Central memory CD4-positive, alpha-beta T cell (primary cell): ENCODE results near the gene ZC3HAV1L.
A peak's percentile ranks its signal among the peaks of the same experiment; 100 is the strongest.
"Not testable (repeated sequence)": the region's sequence is repeated elsewhere in the genome, so short reads cannot be mapped to it uniquely, and the experiment has no call there.

Source experiments
- DNase-seq: peaks from one replicate; pipeline ENCODE4 v3.0.0; 2022

The ZC3HAV1L gene

DNA sequence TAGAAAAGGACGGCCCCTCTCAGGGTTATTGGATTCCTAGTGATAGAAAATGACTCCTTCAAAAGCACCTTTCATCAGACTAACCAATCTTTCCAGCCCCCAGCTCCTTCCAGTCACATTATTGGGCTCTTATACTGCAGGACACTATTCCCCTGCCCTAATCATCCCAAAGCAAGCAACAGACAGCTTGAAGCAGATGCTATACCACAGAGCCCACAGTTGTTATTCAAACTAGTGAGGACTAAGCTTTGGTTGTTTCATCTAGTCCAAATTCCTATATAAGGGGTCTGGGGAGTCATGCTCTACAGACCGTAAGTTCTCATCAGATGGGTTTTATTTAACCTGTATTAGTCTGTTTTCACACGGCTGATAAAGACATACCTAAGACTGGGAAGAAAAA, 24.5 kb downstream of the ZC3HAV1L start:
- DNase-seq, result no peak

DNA sequence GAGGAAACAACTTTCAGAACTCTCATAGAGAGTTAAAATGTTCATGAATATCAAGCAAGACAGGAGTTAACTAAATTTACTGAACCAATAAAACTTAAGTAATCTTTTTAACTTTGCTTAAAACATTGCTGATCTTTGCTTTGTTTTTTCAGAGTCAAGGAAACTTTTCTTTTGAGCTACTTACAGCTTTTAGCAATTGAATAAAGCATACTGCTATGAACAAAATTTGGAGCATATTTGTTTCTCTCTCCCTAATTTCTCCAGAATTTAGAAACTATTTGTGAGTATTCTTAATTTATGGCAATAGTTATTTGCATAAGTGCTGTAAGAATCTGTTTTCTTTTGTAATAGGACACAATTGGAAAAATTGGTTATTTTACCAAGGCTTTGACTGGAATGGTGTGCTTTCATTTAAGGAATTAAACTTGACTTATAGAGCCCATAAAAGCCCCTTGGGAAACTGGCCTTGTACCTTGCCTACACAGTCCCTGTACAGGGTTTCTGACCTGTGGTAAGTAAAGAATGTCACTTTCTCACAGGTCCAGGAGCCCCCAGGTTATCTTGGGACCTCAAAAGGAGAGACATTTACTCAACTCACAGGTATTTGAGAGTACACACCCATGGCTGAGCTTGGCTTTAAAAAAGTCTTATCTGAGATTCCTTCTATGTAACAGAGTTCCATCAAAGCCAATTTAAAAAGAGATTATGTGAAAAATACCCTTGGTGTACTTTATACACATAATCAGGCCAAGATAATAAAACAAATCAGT, 31.3 kb downstream of the ZC3HAV1L start:
- DNase-seq, result no peak

DNA sequence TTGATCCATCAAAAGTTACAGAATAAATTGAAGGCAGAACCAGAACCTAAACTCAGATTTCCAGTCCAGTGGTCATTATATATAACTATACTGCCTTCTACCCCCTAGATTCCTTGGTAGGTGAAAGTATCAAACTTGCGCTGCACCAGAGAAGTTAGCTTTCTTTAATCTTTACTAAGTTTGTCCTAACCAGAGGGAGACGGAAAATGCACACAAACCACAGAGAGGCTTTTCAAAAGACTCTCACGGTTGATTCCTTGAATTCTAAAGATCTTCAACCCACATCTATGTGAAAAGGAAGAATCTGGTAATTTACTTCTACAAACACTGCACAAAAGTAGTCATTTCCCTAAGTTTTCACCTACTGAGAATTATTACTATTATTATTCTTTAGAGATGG, 36.4 kb downstream of the ZC3HAV1L start:
- no peak for DNase-seq

DNA sequence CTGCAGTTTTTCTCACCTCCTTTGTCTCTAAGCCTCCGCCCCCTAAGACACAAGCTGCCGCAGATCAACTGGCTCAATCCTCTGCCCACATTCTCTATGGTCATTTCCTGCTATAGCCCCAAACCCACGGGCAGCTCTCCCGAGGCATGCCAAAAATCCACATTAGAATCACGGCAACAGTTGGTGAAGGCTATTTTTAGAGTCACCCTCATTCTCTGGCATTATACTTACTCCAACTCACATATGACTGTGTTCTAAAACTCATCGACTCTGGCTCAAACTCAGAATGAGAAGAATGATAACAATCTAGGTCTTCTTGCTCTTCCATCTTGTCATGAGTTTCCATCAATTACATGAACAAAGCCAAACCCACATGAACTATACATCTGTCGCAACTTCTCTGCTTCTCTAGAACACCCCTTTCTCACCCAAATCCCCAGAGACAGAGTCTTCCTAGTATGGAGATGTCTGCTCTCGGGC, 43.8 kb downstream of the ZC3HAV1L start:
- no peak for DNase-seq

DNA sequence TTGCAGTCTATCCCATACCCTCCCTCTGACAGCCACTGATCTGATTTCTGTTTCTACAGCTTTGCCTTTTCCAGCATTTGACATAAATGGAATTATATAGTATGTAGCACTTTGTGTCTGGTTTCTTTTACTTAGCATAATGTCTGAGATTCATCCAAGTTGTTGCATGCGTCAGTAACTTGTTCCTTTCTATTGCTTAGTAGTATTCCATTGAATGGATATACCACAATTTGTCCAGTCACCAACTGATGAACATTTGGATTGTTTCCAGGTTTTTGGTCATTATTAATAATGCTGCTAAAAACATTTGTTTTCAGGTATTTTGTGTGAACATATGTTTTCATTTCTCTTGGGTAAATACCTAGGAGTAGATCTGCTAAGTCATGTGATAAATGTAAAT, 48.2 kb downstream of the ZC3HAV1L start:
- DNase-seq, result no peak

DNA sequence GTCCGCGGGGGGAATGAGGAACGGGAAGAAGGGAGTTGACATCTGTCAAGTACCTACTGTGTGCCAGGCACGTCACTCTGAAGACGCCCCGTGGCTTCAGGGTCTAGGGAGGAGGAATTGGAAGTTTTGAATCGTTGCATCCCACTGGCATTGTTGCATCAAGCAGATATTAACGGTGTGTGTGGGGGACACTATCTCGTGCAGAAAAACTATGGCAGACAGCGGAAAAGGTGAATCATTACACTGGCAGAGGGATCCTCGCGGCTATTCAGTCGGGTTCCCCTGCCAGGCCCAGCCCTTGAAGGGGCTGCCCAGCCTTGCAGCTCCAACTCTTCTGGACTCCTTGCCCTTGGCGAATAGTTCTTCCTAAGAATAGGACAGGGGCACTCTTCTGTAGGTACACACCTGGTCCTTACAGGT, 53.6 kb downstream of the ZC3HAV1L start:
- no peak for DNase-seq

DNA sequence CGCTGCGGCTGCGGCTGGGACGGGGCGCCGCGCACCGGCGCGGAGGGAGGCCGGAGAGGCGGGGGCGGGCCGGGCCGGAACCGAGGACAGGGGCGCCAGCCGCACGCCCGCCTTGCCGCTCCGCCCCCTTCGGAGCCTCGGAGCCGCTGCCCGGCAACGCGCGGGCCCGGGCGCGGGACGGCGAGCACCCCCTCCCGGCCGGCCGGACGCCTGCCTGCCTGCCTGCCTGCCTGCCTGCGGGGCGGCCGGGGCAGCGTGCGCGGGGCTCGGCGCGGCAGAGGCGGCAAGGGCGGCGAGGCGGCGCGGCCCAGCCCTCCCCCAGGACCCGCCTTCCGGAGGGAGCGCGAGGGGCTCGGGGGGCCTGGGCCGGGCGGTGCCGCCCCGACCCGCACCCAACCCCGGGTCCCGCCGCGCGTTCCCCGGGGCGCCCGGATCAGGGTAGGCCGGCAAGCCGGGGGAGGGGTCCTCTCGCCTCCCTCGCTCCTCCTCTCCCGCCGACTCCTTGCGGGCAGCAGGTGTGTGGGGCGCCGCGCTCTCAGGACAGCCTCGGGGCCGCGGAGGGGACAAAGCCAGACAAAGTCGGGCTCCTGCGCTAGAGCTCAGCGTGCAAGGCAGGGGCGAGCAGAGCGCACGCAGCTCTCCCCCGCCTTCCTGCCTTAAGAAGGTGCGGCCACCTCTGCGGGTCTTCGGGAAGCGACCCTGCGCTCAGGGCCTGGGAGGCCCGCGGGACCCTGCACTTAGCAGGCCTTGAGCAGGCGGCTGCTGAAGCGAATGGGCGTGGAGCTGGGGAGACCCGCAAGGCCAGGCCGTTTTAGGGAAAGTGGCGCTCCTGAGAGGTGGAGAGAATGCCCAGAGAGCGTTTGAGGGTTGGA, 54.3 kb downstream of the ZC3HAV1L start, which contains the start of gene KIAA1549:
Gene KIAA1549 (minus strand): TSS at position 58 of the 872 bp plus-strand sequence. CDS start 120 bp downstream, outside the sequence.
- DNase-seq, result peak; percentile 19

DNA sequence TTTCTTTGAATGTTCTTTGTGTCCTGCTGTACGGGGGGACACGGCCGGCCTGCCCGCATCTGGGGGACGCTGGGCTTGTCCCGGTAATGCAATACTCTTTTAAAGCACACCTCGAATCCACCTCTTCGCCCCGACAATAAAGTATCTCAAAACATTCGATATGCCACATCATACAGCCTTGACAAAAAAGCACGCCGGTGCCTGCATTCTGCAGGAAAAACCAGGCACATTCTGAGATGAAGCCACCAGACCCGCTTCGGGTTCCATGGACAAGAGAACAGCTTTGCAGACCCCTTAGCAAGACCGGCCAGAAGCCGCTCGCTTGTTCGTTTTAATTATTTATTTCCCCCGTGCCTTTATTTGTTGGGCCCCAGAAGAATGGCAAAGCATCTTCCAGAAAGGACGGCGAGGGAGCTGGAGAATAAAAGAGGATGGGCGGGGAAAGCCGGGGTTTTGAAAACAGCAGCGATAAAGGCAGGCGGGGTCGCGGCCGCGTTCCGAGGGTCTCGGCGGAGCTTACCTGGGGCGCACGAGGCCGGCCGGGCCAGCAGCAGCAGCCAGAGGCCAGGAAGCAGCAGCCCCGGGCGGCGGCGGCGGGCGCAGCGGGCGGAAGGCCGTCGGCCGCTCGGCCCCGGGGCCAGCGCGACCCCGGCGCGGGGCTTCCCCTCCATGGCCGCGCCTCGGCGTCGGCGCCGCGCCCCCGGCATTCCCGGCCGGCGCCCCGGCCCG, 55.1 kb downstream of the ZC3HAV1L start:
- no peak for DNase-seq

DNA sequence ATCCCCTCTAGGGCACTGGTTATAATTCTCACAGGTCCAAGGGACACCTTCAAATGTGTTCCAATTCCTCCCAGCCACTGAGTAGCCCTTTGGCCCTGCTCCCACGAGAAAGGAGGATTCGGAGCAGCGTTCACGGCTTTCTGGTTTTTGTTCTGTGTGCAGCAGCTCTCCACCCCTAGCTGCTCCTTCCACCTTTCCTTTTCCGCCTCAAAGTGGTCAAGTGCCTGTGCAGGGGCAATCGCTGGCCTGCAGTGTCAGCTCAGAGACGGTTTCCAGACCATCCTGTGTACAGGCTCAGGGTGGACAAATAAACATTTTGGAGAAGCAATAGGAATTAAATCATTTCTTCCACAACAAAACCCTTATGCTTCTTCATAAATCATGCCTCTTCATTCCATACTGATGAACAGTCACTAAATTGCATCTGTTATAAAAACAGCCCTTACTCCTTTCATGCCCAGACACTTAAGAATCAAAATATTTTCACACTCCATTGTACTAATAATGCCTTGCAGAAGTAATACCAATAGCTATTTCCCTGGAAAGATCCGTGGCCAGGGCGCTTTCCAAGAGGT, 55.8 kb downstream of the ZC3HAV1L start:
- DNase-seq, result no peak

DNA sequence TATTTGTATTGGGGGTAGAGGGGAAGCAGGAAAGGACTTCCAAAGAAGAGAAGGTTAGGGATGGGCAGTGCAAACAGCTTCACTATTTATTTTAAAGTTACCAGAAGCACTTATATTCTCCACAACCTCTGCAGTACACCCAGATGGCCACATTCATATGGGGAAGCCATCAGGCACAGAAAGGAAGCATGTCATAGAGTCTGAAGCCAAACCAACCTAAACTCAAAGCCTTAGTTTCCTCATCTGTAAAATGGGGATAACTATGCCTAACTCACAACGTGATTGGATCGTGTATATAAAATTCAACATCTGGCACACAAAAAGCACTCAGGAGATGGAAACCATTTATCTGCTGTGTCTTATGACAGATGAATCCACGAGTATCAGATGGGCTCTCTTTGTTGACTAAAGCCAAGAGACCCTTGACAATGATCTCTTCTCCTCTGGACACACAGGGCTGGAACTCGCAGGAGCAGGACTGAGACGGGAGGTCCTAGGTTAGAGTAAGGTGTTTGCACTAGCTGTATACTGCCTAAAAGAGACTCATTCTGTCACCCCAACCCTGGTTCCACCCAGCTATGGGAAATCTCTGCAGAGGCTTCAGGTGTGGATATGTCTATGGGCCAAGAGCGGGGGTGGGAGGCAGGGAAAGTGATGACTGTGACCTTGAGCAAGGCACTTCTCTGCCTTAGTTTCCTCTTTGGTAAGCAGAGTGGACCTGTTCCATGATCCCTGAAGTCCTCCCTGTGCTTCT, 56.4 kb downstream of the ZC3HAV1L start:
- no peak for DNase-seq

DNA sequence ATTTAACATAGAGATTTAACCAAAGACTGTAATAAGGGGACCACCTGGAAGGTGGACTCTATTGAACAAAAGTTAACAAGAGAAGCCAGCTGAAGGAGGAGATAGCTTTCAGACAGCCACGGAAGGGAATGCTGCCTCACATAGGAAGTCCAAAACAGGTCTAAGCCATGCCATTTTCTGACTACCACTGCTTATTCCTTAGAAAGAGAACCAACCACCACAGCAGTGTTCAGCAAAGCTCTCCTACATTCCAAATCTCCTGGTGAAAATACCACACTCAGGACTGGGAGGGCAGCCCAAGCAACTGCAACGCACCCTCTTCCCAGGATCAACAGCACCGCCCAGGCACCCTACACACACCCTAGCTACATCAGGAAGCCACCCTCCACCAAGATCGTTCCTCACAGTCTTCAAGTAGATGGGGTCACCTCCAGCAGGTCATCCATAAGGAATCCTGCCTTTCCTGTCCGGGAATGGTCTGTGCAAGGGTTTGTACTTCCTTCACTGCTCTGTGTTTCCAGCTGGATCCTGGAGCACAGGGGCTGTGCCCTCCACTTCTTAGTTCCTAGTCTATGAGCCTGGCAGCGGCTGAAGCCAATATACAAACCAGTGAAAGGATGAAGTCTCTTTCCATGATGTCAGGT, 57.2 kb downstream of the ZC3HAV1L start:
- no peak for DNase-seq

DNA sequence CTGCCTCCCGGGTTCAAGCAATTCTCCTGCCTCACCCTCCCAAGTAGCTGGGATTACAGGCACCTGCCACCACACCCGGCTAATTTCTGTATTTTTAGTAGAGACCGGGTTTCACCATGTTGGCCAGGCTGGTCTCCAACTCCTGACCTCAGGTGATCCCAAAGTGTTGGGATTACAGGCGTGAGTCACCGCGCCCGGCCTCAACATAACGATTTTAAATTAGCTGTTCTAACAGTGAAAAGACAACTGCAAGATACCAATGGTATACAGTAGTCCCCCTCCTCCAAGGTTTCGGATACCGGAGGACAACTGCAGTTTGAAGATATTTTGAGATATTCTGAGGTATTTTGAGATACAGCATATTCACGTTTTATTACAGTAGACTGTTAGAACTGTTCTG, 59.7 kb downstream of the ZC3HAV1L start:
- DNase-seq, result not testable (repeated sequence)
